Loucy (cell line): ENCODE measurements around the gene FAM89B.

Experiments used
- H2AFZ ChIP-seq: fragments of 200-600 bp; sonication (generic); 2 replicates; pipeline ENCODE4 v1.6.0; 2016; ENCODE audit warnings: antibody characterized with exemption, mild to moderate bottlenecking, low read length, moderate library complexity
- H3F3A ChIP-seq: fragments of 200-600 bp; 2 replicates; pipeline ENCODE4 v1.6.0; 2016; ENCODE audit warnings: antibody characterized with exemption, low read depth, mild to moderate bottlenecking
- H3K27me3 ChIP-seq: fragments of 200-600 bp; sonication (generic); 2 replicates; pipeline ENCODE4 v1.6.1; 2014; ENCODE audit warnings: low read length, mild to moderate bottlenecking; ENCODE audit not compliant: insufficient read depth, poor library complexity, severe bottlenecking
- H3K36me3 ChIP-seq: fragments of 200-600 bp; sonication (generic); 2 replicates; pipeline ENCODE4 v1.6.1; 2016; ENCODE audit warnings: low read length; ENCODE audit not compliant: insufficient read depth
- H3K4me1 ChIP-seq: fragments of 200-600 bp; sonication (generic); 2 replicates; pipeline ENCODE4 v1.5.1; 2014; ENCODE audit warnings: low read length, mild to moderate bottlenecking; ENCODE audit not compliant: insufficient read depth, poor library complexity, severe bottlenecking
- H3K4me2 ChIP-seq: fragments of 200-600 bp; sonication (generic); 2 replicates; pipeline ENCODE4 v1.6.0; 2014; ENCODE audit warnings: antibody characterized with exemption, low read length, low read depth, mild to moderate bottlenecking; ENCODE audit not compliant: poor library complexity, severe bottlenecking
- H3K4me3 ChIP-seq: fragments of 200-600 bp; sonication (generic); 2 replicates; pipeline ENCODE4 v1.5.1; 2014; ENCODE audit warnings: low read length, mild to moderate bottlenecking, mixed read lengths; ENCODE audit not compliant: poor library complexity, severe bottlenecking
- H3K79me2 ChIP-seq: fragments of 200-600 bp; sonication (generic); 2 replicates; pipeline ENCODE4 v1.6.1; 2014; ENCODE audit warnings: low read length; ENCODE audit not compliant: insufficient read depth
- H3K9ac ChIP-seq: fragments of 200-600 bp; sonication (generic); 2 replicates; pipeline ENCODE4 v1.6.0; 2014; ENCODE audit warnings: mild to moderate bottlenecking, low read depth, low read length, moderate library complexity; ENCODE audit not compliant: poor library complexity, severe bottlenecking
- H3K9me2 ChIP-seq: fragments of 200-600 bp; sonication (generic); replicated peaks from 2 replicates; pipeline ENCODE4 v1.6.1; 2016; ENCODE audit warnings: low read depth, low read length, mixed read lengths
- H3K9me3 ChIP-seq: fragments of 200-600 bp; sonication (generic); 2 replicates; pipeline ENCODE4 v1.6.1; 2014; ENCODE audit warnings: mild to moderate bottlenecking, antibody characterized with exemption, low read length, low read depth; ENCODE audit not compliant: insufficient read depth
- H4K20me1 ChIP-seq: fragments of 200-600 bp; sonication (generic); 2 replicates; pipeline ENCODE4 v1.6.0; 2014; ENCODE audit warnings: antibody characterized with exemption, low read length, mild to moderate bottlenecking; ENCODE audit not compliant: insufficient read depth, poor library complexity, severe bottlenecking
- EZH2phosphoT487 ChIP-seq: fragments of 200-600 bp; IDR thresholded peaks from 2 replicates; pipeline ENCODE4 v1.6.1; 2018; ENCODE audit warnings: antibody characterized with exemption, mild to moderate bottlenecking, moderate library complexity, borderline replicate concordance
- TF ChIP-seq, protein P1 (sequence below): fragments of 200-600 bp; sonication (generic); conservative IDR thresholded peaks from 2 replicates; pipeline ENCODE4 v1.5.1; 2014; ENCODE audit warnings: mild to moderate bottlenecking, antibody characterized with exemption, low read length

The FAM89B gene

DNA sequence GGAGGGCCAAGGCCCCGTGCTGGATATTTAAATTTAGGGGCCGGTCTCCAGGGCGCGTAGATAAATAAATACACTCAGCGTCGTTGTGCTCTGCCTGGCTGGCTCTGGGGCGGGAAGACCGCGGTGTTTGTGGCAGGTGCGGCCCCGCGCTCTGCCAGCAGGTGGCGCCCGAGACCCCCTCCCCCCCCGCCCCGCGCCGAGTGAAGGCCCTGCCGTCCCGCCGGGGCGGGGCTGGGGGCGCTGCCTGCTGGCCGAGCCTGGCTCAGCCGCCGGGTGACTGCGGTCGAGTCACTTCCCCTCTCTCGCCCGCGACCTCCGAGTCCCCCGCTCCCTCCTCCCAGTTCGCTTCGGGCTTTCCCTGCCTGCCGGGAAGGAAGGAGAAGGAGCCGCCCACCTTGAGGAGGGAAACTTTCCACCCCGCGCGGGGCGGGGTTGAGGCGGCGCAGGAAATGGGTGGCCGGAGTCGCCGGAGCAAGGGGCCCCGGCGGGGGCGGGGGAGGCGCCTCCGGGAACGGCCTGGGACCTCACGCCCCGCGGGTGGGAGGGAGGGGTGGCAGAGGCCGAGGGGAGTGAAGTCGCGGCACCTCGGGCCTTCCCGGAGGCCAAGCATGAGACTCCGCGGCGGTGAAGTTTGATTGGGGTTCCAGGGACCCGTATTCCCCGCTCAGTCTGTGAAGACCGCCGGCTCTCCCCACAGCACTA, 1.9 kb downstream of the FAM89B start:
- TF ChIP-seq, protein P1, sequence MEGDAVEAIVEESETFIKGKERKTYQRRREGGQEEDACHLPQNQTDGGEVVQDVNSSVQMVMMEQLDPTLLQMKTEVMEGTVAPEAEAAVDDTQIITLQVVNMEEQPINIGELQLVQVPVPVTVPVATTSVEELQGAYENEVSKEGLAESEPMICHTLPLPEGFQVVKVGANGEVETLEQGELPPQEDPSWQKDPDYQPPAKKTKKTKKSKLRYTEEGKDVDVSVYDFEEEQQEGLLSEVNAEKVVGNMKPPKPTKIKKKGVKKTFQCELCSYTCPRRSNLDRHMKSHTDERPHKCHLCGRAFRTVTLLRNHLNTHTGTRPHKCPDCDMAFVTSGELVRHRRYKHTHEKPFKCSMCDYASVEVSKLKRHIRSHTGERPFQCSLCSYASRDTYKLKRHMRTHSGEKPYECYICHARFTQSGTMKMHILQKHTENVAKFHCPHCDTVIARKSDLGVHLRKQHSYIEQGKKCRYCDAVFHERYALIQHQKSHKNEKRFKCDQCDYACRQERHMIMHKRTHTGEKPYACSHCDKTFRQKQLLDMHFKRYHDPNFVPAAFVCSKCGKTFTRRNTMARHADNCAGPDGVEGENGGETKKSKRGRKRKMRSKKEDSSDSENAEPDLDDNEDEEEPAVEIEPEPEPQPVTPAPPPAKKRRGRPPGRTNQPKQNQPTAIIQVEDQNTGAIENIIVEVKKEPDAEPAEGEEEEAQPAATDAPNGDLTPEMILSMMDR, result peak; percentile 61
- no peak for TF ChIP-seq EZH2phosphoT487
- Histone ChIP-seq H3K4me2 (peak overlapping the region; percentile 90), H3K9ac (peak overlapping the region; percentile 74), H3K27me3 (no peaks in the 10 kb centered on the region), H3K79me2 (peaks cover 52% of the 10 kb centered on the region), H3K9me3 (no peaks in the 10 kb centered on the region), H3K4me3 (peak overlapping the region; percentile 90), H3K9me2 (no peaks in the 10 kb centered on the region), H3K36me3 (no peaks in the 10 kb centered on the region), H3K4me1 (peaks cover 59% of the 10 kb centered on the region), H2AFZ (peak overlapping the region; percentile 13; the same call in 1 of the 2 replicates), H4K20me1 (peaks cover 28% of the 10 kb centered on the region), H3F3A (peaks cover 16% of the 10 kb centered on the region)

DNA sequence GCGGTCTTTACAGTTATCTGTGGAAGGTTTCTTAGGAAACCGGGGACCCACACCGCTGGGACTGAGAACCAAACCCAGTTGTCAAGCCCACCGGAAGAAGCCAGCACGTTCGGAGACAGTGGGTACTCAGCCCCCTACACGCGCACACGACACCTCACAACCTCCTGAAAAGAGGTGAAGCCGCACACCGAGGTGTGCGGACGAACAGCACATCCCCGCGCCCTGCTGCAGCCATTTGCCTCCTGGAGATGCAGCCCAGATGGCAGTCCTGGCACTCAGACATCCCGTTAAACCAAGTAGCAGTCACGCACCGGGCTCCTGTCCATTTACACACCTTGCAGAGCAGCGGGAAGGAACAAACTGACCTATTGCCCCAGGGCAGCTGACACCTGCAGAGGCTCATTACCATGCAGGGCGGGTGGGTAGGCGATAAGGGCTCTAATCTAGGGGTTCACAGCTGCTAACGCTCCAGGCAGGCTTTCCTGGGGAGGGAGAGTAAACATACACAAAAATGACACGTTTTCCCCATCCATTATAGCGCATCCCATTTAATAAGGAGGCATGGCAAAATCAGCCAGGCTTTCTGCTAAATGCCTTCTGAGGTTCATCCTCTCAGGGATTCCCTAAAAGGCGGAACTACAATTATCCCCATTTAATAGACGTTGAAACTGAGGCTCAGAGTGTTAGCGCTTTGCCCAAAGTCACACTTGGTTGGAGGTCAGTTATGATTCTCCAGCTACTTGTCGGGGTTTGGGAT, 2.7 kb downstream of the FAM89B start:
- no peaks in the 10 kb centered on the region for H3K9me2 ChIP-seq
- peak overlapping the region; percentile 85 for H3K4me2 ChIP-seq
- peaks cover 53% of the 10 kb centered on the region for H3K4me1 ChIP-seq
- no peaks in the 10 kb centered on the region for H3K27me3 ChIP-seq
- H3K9me3 ChIP-seq, result no peaks in the 10 kb centered on the region
- H3K36me3 ChIP-seq, result no peaks in the 10 kb centered on the region
- no peak for TF ChIP-seq EZH2phosphoT487
- TF ChIP-seq, protein P1, result no peak
- H3K4me3 ChIP-seq, result peak overlapping the region; percentile 75
- peak overlapping the region; percentile 13; the same call in 1 of the 2 replicates for H2AFZ ChIP-seq
- H4K20me1 ChIP-seq, result peaks cover 28% of the 10 kb centered on the region
- H3K79me2 ChIP-seq, result peaks cover 51% of the 10 kb centered on the region
- peaks cover 11% of the 10 kb centered on the region for H3F3A ChIP-seq
- H3K9ac ChIP-seq, result peak overlapping the region; percentile 74

DNA sequence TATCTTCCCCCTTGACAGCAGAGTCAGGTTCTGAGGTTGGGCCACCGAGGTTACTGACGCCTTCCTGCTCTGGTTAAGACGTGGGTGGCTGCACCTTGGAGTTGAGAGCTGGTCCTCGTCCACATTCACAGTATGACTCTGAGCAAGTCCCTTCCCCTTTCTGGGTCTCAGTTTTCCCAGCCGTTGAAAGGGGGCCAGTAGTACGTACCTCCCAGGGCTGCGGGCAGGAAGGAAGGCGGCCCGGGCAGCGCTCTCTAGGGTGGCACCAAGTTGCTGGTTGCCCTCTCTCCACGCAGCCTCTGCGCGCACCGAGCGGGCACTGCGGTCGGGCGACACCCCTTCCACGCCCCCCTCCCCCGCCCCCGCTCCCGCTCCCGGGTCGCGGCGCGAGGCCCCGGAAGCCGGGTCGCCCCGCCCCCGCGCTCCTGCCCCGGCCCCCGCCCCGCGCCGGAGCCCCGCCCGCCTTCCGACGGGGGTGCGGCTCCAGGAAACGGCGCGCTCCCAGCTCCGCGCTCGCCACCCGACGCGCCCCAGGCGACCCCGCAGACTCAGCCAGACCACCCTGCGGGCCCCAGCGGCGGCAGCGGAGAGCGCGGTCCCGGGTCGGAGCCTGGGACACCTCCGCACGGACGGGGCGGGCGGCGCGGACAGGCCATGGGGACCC, 3.4 kb downstream of the FAM89B start, which contains the start of gene EHBP1L1:
TSS of gene EHBP1L1 (plus strand) at position 486 of the 664 bp plus-strand sequence. CDS start 250 bp downstream, outside the sequence.
- no peaks in the 10 kb centered on the region for H3K9me3 ChIP-seq
- peaks cover 53% of the 10 kb centered on the region for H3K4me1 ChIP-seq
- peaks cover 46% of the 10 kb centered on the region for H3K79me2 ChIP-seq
- H3K4me2 ChIP-seq, result peak within 1 kb of the TSS; percentile 85
- peak within 1 kb of the TSS; percentile 79 for H3K9ac ChIP-seq
- H3K36me3 ChIP-seq, result no peaks in the 10 kb centered on the region
- no peaks in the 10 kb centered on the region for H3K9me2 ChIP-seq
- peaks cover 11% of the 10 kb centered on the region for H3F3A ChIP-seq
- H2AFZ ChIP-seq, result no peak within 1 kb of the TSS
- H3K4me3 ChIP-seq, result peak within 1 kb of the TSS; percentile 75
- H4K20me1 ChIP-seq, result peaks cover 24% of the 10 kb centered on the region
- no peaks in the 10 kb centered on the region for H3K27me3 ChIP-seq
- TF ChIP-seq, protein P1, result no peak
- no peak for TF ChIP-seq EZH2phosphoT487
